AG20443 (cell line): Measurements from ENCODE around the gene CAPN5.

Experiments used
- DNase-seq: peaks from one replicate; pipeline ENCODE4 v3.0.0; 2012; ENCODE audit warnings: low spot score, mixed read lengths

The CAPN5 gene

GRCh38 chr11:77118971-77119370 is 52.2 kb downstream of the CAPN5 start:
- no peak for DNase-seq

GRCh38 chr11:77119531-77119936 is 52.8 kb downstream of the CAPN5 start:
- DNase-seq, result no peak

GRCh38 chr11:77120571-77120970 is 53.8 kb downstream of the CAPN5 start:
- DNase-seq, result no peak

- no peak for DNase-seq
These were observed 54.4 kb downstream of the CAPN5 start for GRCh38 chr11:77121096-77121640.

GRCh38 chr11:77121876-77122575 is 55.3 kb downstream of the CAPN5 start:
- DNase-seq, result no peak

- no peak for DNase-seq
These were observed 55.9 kb downstream of the CAPN5 start for GRCh38 chr11:77122576-77123212.

GRCh38 chr11:77123591-77123990 is 56.8 kb downstream of the CAPN5 start:
- DNase-seq, result no peak

GRCh38 chr11:77124041-77124440 is 57.3 kb downstream of the CAPN5 start:
- no peak for DNase-seq

GRCh38 chr11:77124488-77124887 is 57.7 kb downstream of the CAPN5 start:
- no peak for DNase-seq

- DNase-seq, result no peak
These were observed 58.4 kb downstream of the CAPN5 start for GRCh38 chr11:77125191-77125590.

- DNase-seq, result no peak
These were observed 58.9 kb downstream of the CAPN5 start for GRCh38 chr11:77125695-77126094.

- no peak for DNase-seq
These were observed 59.5 kb downstream of the CAPN5 start for GRCh38 chr11:77126156-77126775.

- DNase-seq, result no peak
These were observed 60.1 kb downstream of the CAPN5 start for GRCh38 chr11:77126861-77127234.

GRCh38 chr11:77127235-77127911 is 60.6 kb downstream of the CAPN5 start:
- DNase-seq, result peak; percentile 82

- DNase-seq, result peak; percentile 43
These were observed 61.3 kb downstream of the CAPN5 start, which contains the start of gene MYO7A for GRCh38 chr11:77127920-77128691. MYO7A (plus strand) TSS chr11:77128246; CDS start chr11:77130635, 2,389 bp downstream.

- DNase-seq, result no peak
These were observed 62.5 kb downstream of the CAPN5 start for GRCh38 chr11:77129069-77129841.

GRCh38 chr11:77129842-77130756 is 63.3 kb downstream of the CAPN5 start:
- no peak for DNase-seq

GRCh38 chr11:77130763-77131513 is 64.2 kb downstream of the CAPN5 start:
- DNase-seq, result peak; percentile 62

GRCh38 chr11:77131560-77131959 is 64.8 kb downstream of the CAPN5 start:
- DNase-seq, result no peak
